HepG2 (cell line): ENCODE results near the gene BIVM. TPM values are rescaled to one million over a fixed set of nuclear protein-coding genes. Genes with fewer than 3 reads are reported as not detected.
A peak's percentile ranks its signal among the peaks of the same experiment; 100 is the strongest.

Experiments used
- ARNT ChIP-seq: fragments of 450-650 bp; IDR thresholded peaks from 2 replicates; pipeline ENCODE4 v1.6.1; 2017
- E2F1 ChIP-seq: sonication (generic); formaldehyde crosslinking; IDR thresholded peaks from 2 replicates; pipeline ENCODE4 v1.5.0; 2020; ENCODE audit warnings: missing genetic modification reagents
- FOXK1 ChIP-seq: sonication (generic); formaldehyde crosslinking; IDR thresholded peaks from 2 replicates; pipeline ENCODE4 v1.4.0; 2020; ENCODE audit warnings: low read depth, missing genetic modification reagents, borderline replicate concordance
- NFATC3 ChIP-seq: sonication (generic); formaldehyde crosslinking; IDR thresholded peaks from 2 replicates; pipeline ENCODE4 v1.5.1; 2020; ENCODE audit warnings: mild to moderate bottlenecking, missing genetic modification reagents
- NFKB2 ChIP-seq: sonication (generic); formaldehyde crosslinking; IDR thresholded peaks from 2 replicates; pipeline ENCODE4 v1.4.0; 2020; ENCODE audit warnings: missing genetic modification reagents, borderline replicate concordance
- SMAD1 ChIP-seq: sonication (generic); formaldehyde crosslinking; IDR thresholded peaks from 2 replicates; pipeline ENCODE4 v1.4.0; 2020; ENCODE audit warnings: missing genetic modification reagents, low read depth, mild to moderate bottlenecking, borderline replicate concordance
- SMAD3 ChIP-seq: sonication (generic); formaldehyde crosslinking; IDR thresholded peaks from 2 replicates; pipeline ENCODE4 v1.4.0; 2020; ENCODE audit warnings: missing genetic modification reagents
- SUZ12 ChIP-seq: fragments of 150-350 bp; IDR thresholded peaks from 2 replicates; pipeline ENCODE4 v1.6.1; 2014; ENCODE audit warnings: low read depth, low read length
- TBX2 ChIP-seq: sonication (generic); formaldehyde crosslinking; IDR thresholded peaks from 2 replicates; pipeline ENCODE4 v1.5.0; 2020; ENCODE audit warnings: missing genetic modification reagents, mild to moderate bottlenecking, borderline replicate concordance
- ZNF124 ChIP-seq: sonication (generic); formaldehyde crosslinking; IDR thresholded peaks from 2 replicates; pipeline ENCODE4 v1.4.0; 2020; ENCODE audit warnings: missing genetic modification reagents
- ZNF143 ChIP-seq: sonication (generic); formaldehyde crosslinking; IDR thresholded peaks from 2 replicates; pipeline ENCODE4 v1.4.0; 2020; ENCODE audit warnings: missing genetic modification reagents
- ZNF263 ChIP-seq: sonication (generic); formaldehyde crosslinking; IDR thresholded peaks from 2 replicates; pipeline ENCODE4 v1.4.0; 2020; ENCODE audit warnings: missing genetic modification reagents
- polyA plus RNA-seq, 8 experiments: library from polyadenylated mRNA; depleted of rRNA in 3 of 8; stranded (reverse) in 7 of 8; unstranded in 1 of 8; fragments of >200 nt; fragmentation: Illumina TruSeq in 4 of 8; extraction: Trizol in 4 of 8; gene quantifications; 2 replicates each; pipeline versions ENCODE4 v1.2.1 to v1.2.3, GENCODE V29; 2011 to 2016; ENCODE audit warnings: low read depth in 4 of 8, missing spikeins in 1 of 8, mixed read lengths in 1 of 8; ENCODE audit not compliant: insufficient read depth in 1 of 8
- total RNA-seq, 5 experiments: library from RNA; depleted of rRNA; stranded (reverse); fragments of >200 nt; fragmentation: Illumina TruSeq; extraction: Trizol; gene quantifications; 2 replicates each; pipeline ENCODE4 v1.2.3, GENCODE V29; 2016; ENCODE audit warnings: low read depth in 1 of 5
- TF ChIP-seq, protein P1 (sequence below): sonication (generic); formaldehyde crosslinking; IDR thresholded peaks from 2 replicates; pipeline ENCODE4 v1.5.0; 2020; ENCODE audit warnings: mild to moderate bottlenecking, missing genetic modification reagents, borderline replicate concordance
- TF ChIP-seq, protein P2 (sequence below): sonication (generic); formaldehyde crosslinking; IDR thresholded peaks from 2 replicates; pipeline ENCODE4 v1.4.0; 2020; ENCODE audit warnings: missing genetic modification reagents, borderline replicate concordance
- TF ChIP-seq, protein P3 (sequence below): sonication (generic); formaldehyde crosslinking; IDR thresholded peaks from 2 replicates; pipeline ENCODE4 v1.9.0; 2022; ENCODE audit warnings: missing genetic modification reagents, mild to moderate bottlenecking, borderline replicate concordance

BIVM gene
- total and polyA plus RNA-seq, 2 of the 13 experiments (the other 11 are each of a cell fraction or from before 2014, with no cell fraction given), result 10.4 to 15.8 TPM

- TF ChIP-seq NFKB2 (CRISPR knock-in tag) (no peak; the same call in 1 of the 2 replicates), ARNT (no peak), ZNF124 (CRISPR knock-in tag) (0 out of 2 replicates have a peak, but pooled peaks have one; percentile 26), SMAD3 (CRISPR knock-in tag) (peak; percentile 59; the same call in 1 of the 2 replicates), ZNF263 (CRISPR knock-in tag) (0 out of 2 replicates have a peak, but pooled peaks have one; percentile 10), FOXK1 (CRISPR knock-in tag) (peak; percentile 53; the same call in 1 of the 2 replicates), ZNF143 (CRISPR knock-in tag) (peak; percentile 99), TBX2 (peak; percentile 86), SMAD1 (CRISPR knock-in tag) (no peak), NFATC3 (CRISPR knock-in tag) (0 out of 2 replicates have a peak, but pooled peaks have one; percentile 71), SUZ12 (peak; percentile 78), E2F1 (CRISPR knock-in tag) (no peak)
- TF ChIP-seq, protein P1, sequence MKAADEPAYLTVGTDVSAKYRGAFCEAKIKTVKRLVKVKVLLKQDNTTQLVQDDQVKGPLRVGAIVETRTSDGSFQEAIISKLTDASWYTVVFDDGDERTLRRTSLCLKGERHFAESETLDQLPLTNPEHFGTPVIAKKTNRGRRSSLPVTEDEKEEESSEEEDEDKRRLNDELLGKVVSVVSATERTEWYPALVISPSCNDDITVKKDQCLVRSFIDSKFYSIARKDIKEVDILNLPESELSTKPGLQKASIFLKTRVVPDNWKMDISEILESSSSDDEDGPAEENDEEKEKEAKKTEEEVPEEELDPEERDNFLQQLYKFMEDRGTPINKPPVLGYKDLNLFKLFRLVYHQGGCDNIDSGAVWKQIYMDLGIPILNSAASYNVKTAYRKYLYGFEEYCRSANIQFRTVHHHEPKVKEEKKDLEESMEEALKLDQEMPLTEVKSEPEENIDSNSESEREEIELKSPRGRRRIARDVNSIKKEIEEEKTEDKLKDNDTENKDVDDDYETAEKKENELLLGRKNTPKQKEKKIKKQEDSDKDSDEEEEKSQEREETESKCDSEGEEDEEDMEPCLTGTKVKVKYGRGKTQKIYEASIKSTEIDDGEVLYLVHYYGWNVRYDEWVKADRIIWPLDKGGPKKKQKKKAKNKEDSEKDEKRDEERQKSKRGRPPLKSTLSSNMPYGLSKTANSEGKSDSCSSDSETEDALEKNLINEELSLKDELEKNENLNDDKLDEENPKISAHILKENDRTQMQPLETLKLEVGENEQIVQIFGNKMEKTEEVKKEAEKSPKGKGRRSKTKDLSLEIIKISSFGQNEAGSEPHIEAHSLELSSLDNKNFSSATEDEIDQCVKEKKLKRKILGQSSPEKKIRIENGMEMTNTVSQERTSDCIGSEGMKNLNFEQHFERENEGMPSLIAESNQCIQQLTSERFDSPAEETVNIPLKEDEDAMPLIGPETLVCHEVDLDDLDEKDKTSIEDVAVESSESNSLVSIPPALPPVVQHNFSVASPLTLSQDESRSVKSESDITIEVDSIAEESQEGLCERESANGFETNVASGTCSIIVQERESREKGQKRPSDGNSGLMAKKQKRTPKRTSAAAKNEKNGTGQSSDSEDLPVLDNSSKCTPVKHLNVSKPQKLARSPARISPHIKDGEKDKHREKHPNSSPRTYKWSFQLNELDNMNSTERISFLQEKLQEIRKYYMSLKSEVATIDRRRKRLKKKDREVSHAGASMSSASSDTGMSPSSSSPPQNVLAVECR (CRISPR knock-in tag), result peak; percentile 76; the same call in 1 of the 2 replicates
- TF ChIP-seq, protein P2, sequence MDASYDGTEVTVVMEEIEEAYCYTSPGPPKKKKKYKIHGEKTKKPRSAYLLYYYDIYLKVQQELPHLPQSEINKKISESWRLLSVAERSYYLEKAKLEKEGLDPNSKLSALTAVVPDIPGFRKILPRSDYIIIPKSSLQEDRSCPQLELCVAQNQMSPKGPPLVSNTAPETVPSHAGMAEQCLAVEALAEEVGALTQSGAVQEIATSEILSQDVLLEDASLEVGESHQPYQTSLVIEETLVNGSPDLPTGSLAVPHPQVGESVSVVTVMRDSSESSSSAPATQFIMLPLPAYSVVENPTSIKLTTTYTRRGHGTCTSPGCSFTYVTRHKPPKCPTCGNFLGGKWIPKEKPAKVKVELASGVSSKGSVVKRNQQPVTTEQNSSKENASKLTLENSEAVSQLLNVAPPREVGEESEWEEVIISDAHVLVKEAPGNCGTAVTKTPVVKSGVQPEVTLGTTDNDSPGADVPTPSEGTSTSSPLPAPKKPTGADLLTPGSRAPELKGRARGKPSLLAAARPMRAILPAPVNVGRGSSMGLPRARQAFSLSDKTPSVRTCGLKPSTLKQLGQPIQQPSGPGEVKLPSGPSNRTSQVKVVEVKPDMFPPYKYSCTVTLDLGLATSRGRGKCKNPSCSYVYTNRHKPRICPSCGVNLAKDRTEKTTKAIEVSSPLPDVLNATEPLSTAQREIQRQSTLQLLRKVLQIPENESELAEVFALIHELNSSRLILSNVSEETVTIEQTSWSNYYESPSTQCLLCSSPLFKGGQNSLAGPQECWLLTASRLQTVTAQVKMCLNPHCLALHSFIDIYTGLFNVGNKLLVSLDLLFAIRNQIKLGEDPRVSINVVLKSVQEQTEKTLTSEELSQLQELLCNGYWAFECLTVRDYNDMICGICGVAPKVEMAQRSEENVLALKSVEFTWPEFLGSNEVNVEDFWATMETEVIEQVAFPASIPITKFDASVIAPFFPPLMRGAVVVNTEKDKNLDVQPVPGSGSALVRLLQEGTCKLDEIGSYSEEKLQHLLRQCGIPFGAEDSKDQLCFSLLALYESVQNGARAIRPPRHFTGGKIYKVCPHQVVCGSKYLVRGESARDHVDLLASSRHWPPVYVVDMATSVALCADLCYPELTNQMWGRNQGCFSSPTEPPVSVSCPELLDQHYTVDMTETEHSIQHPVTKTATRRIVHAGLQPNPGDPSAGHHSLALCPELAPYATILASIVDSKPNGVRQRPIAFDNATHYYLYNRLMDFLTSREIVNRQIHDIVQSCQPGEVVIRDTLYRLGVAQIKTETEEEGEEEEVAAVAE (CRISPR knock-in tag), result peak; percentile 100
- TF ChIP-seq, protein P3, sequence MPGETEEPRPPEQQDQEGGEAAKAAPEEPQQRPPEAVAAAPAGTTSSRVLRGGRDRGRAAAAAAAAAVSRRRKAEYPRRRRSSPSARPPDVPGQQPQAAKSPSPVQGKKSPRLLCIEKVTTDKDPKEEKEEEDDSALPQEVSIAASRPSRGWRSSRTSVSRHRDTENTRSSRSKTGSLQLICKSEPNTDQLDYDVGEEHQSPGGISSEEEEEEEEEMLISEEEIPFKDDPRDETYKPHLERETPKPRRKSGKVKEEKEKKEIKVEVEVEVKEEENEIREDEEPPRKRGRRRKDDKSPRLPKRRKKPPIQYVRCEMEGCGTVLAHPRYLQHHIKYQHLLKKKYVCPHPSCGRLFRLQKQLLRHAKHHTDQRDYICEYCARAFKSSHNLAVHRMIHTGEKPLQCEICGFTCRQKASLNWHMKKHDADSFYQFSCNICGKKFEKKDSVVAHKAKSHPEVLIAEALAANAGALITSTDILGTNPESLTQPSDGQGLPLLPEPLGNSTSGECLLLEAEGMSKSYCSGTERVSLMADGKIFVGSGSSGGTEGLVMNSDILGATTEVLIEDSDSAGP, result peak; percentile 69
These were observed at the start of gene BIVM, which contains the start of gene POGLUT2 (continued) for GRCh38 chr13:102798581-102799425.
